IMR-90 (cell line): ENCODE data around the gene STX8. TPM values are rescaled to one million over a fixed set of nuclear protein-coding genes. Genes with fewer than 3 reads are reported as not detected.
"Not testable (repeated sequence)": the region's sequence is repeated elsewhere in the genome, so short reads cannot be mapped to it uniquely, and the experiment has no call there.

Source experiments
- ATAC-seq: fragments of 200-7000 bp; cut with Tn5 transposase; 2 replicates; pipeline ENCODE4 v1.9.1; 2020; ENCODE audit warnings: low read depth, mild to moderate bottlenecking, moderate library complexity
- BruUV-seq: library from RNA; stranded (reverse); fragments of 400-500 nt; replicated peaks from 2 replicates; lab custom pipeline; 2021; lab: Mats Ljungman, UMichigan
- CTCF ChIA-PET: fragments of 300-600 bp; formaldehyde crosslinking; extraction: SDS; loops from one replicate; lab custom pipeline; 2021; ENCODE audit warnings: antibody characterized with exemption; lab: Yijun Ruan, JAX
- POLR2A ChIA-PET: fragments of 300-600 bp; sonication (Branson Sonifier 250); formaldehyde crosslinking; loops from one replicate; lab custom pipeline; 2022; ENCODE audit warnings: antibody characterized with exemption; ENCODE audit not compliant: unreplicated experiment; lab: Charles Lee
- DNase-seq: peaks from one replicate; pipeline ENCODE4 v3.0.0; 2013
- H2AFZ ChIP-seq: replicated peaks from 2 replicates; pipeline ENCODE3; 2013; ENCODE audit warnings: low read length, mild to moderate bottlenecking; ENCODE audit not compliant: poor library complexity
- H2AK5ac ChIP-seq: 2 replicates; pipeline ENCODE4 v1.6.1; 2013; ENCODE audit warnings: low read depth, low read length, inconsistent platforms
- H2AK9ac ChIP-seq: replicated peaks from 2 replicates; pipeline ENCODE3; 2013; ENCODE audit warnings: mild to moderate bottlenecking, low read depth, low read length, moderate library complexity; ENCODE audit not compliant: poor library complexity
- H2BK120ac ChIP-seq: 2 replicates; pipeline ENCODE4 v1.6.1; 2013; ENCODE audit warnings: low read depth, low read length, inconsistent platforms
- H2BK15ac ChIP-seq: 3 replicates; pipeline ENCODE4 v1.6.1; 2013; ENCODE audit warnings: low read depth, low read length, inconsistent platforms
- H2BK20ac ChIP-seq: 2 replicates; pipeline ENCODE4 v1.6.1; 2013; ENCODE audit warnings: low read depth, mild to moderate bottlenecking, inconsistent platforms, low read length, moderate library complexity
- H2BK5ac ChIP-seq: 2 replicates; pipeline ENCODE4 v1.6.1; 2013; ENCODE audit warnings: mild to moderate bottlenecking, low read depth, low read length, inconsistent platforms; ENCODE audit not compliant: poor library complexity, severe bottlenecking
- H3K14ac ChIP-seq: replicated peaks from 2 replicates; pipeline ENCODE4 v1.6.1; 2013; ENCODE audit warnings: low read depth, low read length, inconsistent platforms
- H3K18ac ChIP-seq: 2 replicates; pipeline ENCODE4 v1.6.1; 2013; ENCODE audit warnings: low read depth, low read length, control low read depth
- H3K23ac ChIP-seq: 2 replicates; pipeline ENCODE4 v1.6.1; 2013; ENCODE audit warnings: low read depth, low read length, inconsistent platforms
- H3K27ac ChIP-seq: 2 replicates; pipeline ENCODE4 v1.5.1; 2013; ENCODE audit warnings: mild to moderate bottlenecking, control low read depth, low read length; ENCODE audit not compliant: insufficient read depth
- H3K27me3 ChIP-seq: 2 replicates; pipeline ENCODE4 v1.6.1; 2013; ENCODE audit warnings: low read length; ENCODE audit not compliant: control insufficient read depth, insufficient read depth
- H3K36me3 ChIP-seq: 2 replicates; pipeline ENCODE4 v1.6.1; 2013; ENCODE audit warnings: low read length, mixed read lengths; ENCODE audit not compliant: control insufficient read depth, insufficient read depth
- H3K4ac ChIP-seq: 2 replicates; pipeline ENCODE4 v1.6.1; 2013; ENCODE audit warnings: low read depth, low read length, inconsistent platforms
- H3K4me1 ChIP-seq: 2 replicates; pipeline ENCODE4 v1.6.1; 2013; ENCODE audit warnings: low read length, mixed read lengths; ENCODE audit not compliant: control insufficient read depth, insufficient read depth
- H3K4me2 ChIP-seq: 2 replicates; pipeline ENCODE4 v1.6.1; 2013; ENCODE audit warnings: low read depth, mild to moderate bottlenecking, control low read depth, low read length, moderate library complexity
- H3K4me3 ChIP-seq: 2 replicates; pipeline ENCODE4 v1.5.1; 2013; ENCODE audit warnings: low read depth, mild to moderate bottlenecking, control low read depth, low read length, moderate library complexity; ENCODE audit not compliant: insufficient read depth
- H3K56ac ChIP-seq: 2 replicates; pipeline ENCODE4 v1.6.1; 2013; ENCODE audit warnings: low read length, inconsistent platforms; ENCODE audit not compliant: insufficient read depth; ENCODE audit errors: extremely low read depth
- H3K79me1 ChIP-seq, 2 experiments: 2 replicates each; pipeline ENCODE4 v1.6.1; 2013; ENCODE audit warnings: low read length in 2 of 2, inconsistent platforms in 1 of 2, low read depth in 1 of 2
- H3K9ac ChIP-seq: 2 replicates; pipeline ENCODE4 v1.6.1; 2013; ENCODE audit warnings: low read depth, low read length, control low read depth
- H3K9me1 ChIP-seq: 2 replicates; pipeline ENCODE4 v1.6.1; 2013; ENCODE audit warnings: low read length, inconsistent platforms; ENCODE audit not compliant: insufficient read depth
- H3K9me3 ChIP-seq: 2 replicates; pipeline ENCODE4 v1.6.1; 2013; ENCODE audit warnings: low read length; ENCODE audit not compliant: control insufficient read depth, insufficient read depth
- H4K20me1 ChIP-seq: 2 replicates; pipeline ENCODE4 v1.6.1; 2013; ENCODE audit warnings: low read length, inconsistent platforms; ENCODE audit not compliant: insufficient read depth
- H4K5ac ChIP-seq: 2 replicates; pipeline ENCODE4 v1.6.1; 2013; ENCODE audit warnings: mild to moderate bottlenecking, low read depth, low read length, control low read depth
- H4K8ac ChIP-seq, 2 experiments: 2 replicates each; pipeline ENCODE4 v1.6.1; 2013; ENCODE audit warnings: low read depth in 2 of 2, low read length in 2 of 2, control low read depth in 1 of 2, inconsistent platforms in 1 of 2
- H4K91ac ChIP-seq: 2 replicates; pipeline ENCODE4 v1.6.1; 2013; ENCODE audit warnings: low read depth, low read length, inconsistent platforms; ENCODE audit not compliant: insufficient read depth
- CEBPB ChIP-seq: IDR thresholded peaks from 2 replicates; pipeline ENCODE4 v1.6.1; 2012; ENCODE audit warnings: low read depth, low read length, improper control_type of control experiment
- MAFK ChIP-seq: IDR thresholded peaks from 2 replicates; pipeline ENCODE4 v1.6.1; 2012; ENCODE audit warnings: low read depth, low read length, improper control_type of control experiment
- NFE2L2 ChIP-seq: fragments of 150-350 bp; IDR thresholded peaks from 2 replicates; pipeline ENCODE4 v1.6.1; 2016; ENCODE audit warnings: low read depth, mild to moderate bottlenecking, low read length
- RAD21 ChIP-seq: IDR thresholded peaks from 2 replicates; pipeline ENCODE4 v1.6.1; 2012; ENCODE audit warnings: low read length, improper control_type of control experiment
- WGBS, 2 experiments: methylation state at CpG; one replicate each; pipeline versions ENCODE4 v1.1.5 to v1.1.7; 2013; ENCODE audit warnings: missing lambda C conversion rate in 2 of 2; ENCODE audit not compliant: insufficient read length in 1 of 2; ENCODE audit errors: extremely low coverage in 2 of 2; 5-methylcytosine and 5-hydroxymethylcytosine counted together
- dilution Hi-C: fragments of 300-500 bp; cut with HindIII; formaldehyde crosslinking; loops from one replicate; pipeline ENCODE4 v1.14.3; 2018; ENCODE audit warnings: low sequenced_read_pairs; ENCODE audit not compliant: unreplicated experiment
- in situ Hi-C: fragments of 300-500 bp; cut with MboI; formaldehyde crosslinking; loops from 3 replicates; pipeline ENCODE4 v1.14.3; 2019; ENCODE audit warnings: low sequenced_read_pairs, inconsistent platforms, mixed read lengths
- intact Hi-C: fragments of 100-400 bp; cut with micrococcal nuclease; formaldehyde crosslinking; loops from 2 replicates; pipeline ENCODE4 v1.10.0; 2022
- polyA plus RNA-seq, 3 experiments: library from polyadenylated mRNA; depleted of rRNA; stranded (reverse); fragments of >200 nt; gene quantifications; 2 replicates each; pipeline ENCODE4 v1.2.3, GENCODE V29; 2012; ENCODE audit warnings: low replicate concordance in 1 of 3
- total RNA-seq: library from RNA; depleted of rRNA; stranded (reverse); fragments of >200 nt; gene quantifications from 2 replicates; pipeline ENCODE4 v1.2.3, GENCODE V29; 2012
- TF ChIP-seq, protein P1 (sequence below): conservative IDR thresholded peaks from 2 replicates; pipeline ENCODE4 v1.5.1; 2012; ENCODE audit warnings: mild to moderate bottlenecking, low read depth, low read length, improper control_type of control experiment

Gene STX8
- total and polyA plus RNA-seq, 2 of the 4 experiments (the other 2 are of a cell fraction), result 26.5 to 47.0 TPM

- no TSS peak for BruUV-seq
These were observed 35.9 kb upstream of the STX8 start for GRCh38 chr17:9611557-9611956.

DNA sequence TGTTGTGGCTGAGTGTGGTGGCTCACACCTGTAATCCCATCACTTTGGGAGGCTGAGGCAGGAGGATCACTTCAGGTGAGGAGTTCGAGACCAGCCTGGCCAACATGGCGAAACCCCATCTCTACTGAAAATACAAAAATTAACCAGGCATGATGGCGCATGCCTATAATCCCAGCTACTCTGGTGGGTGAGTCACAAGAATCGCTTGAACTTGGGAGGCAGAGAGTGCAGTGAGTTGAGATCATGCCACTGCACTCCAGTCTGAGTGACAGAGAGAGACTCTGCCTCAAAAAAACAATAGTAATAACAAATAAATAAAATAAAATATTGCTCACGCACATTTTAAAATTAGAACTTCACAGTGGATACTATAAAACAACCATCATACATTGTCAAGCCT is 31.4 kb upstream of the STX8 start:
- H4K5ac ChIP-seq, H3K27me3 ChIP-seq, H3K9me1 ChIP-seq, DNase-seq, in situ Hi-C loops, H4K20me1 ChIP-seq, H2BK15ac ChIP-seq, H3K27ac ChIP-seq, H4K91ac ChIP-seq, H3K9ac ChIP-seq, H3K4ac ChIP-seq, H3K4me2 ChIP-seq, BruUV-seq, H3K9me3 ChIP-seq, H3K4me1 ChIP-seq, intact Hi-C loops, H3K18ac ChIP-seq, H3K14ac ChIP-seq, H3K79me1 ChIP-seq, H2BK5ac ChIP-seq, H2AK9ac ChIP-seq, H3K36me3 ChIP-seq, H2BK20ac ChIP-seq, dilution Hi-C loops, H3K4me3 ChIP-seq, H2AK5ac ChIP-seq, H4K8ac ChIP-seq, ATAC-seq, H2AFZ ChIP-seq, H3K23ac ChIP-seq, POLR2A ChIA-PET, H2BK120ac ChIP-seq, H3K56ac ChIP-seq: not testable (repeated sequence)
- CTCF ChIA-PET, result interaction anchor here (0.6 kb wide), 1 partner anchor 179 kb away, joined by 3 read pairs; no protein-coding TSS in a partner anchor
- no CpG with 5 or more reads among the region's 5 CpGs for WGBS, 2 experiments

More at GRCh38 chr17:9611557-9611956, 35.9 kb upstream of the STX8 start:
- Histone ChIP-seq H2BK15ac (no peak overlapping the region), H3K79me1 (no peaks in the 10 kb centered on the region), H2AK5ac (no peak overlapping the region), H3K9ac (no peak overlapping the region), H4K5ac (no peak overlapping the region), H3K9me1 (no peaks in the 10 kb centered on the region), H3K23ac (no peak overlapping the region), H4K91ac (no peak overlapping the region), H3K4me2 (no peak overlapping the region), H3K9me3 (no peaks in the 10 kb centered on the region), H3K4me3 (no peak overlapping the region), H3K27ac (no peak overlapping the region), H2BK20ac (no peak overlapping the region), H4K8ac (no peak overlapping the region), H2AFZ (no peak overlapping the region), H2BK5ac (no peak overlapping the region), H3K14ac (no peak overlapping the region), H3K4ac (no peak overlapping the region), H3K56ac (no peak overlapping the region), H2BK120ac (no peak overlapping the region), H4K20me1 (no peaks in the 10 kb centered on the region), H2AK9ac (no peak overlapping the region), H3K27me3 (no peaks in the 10 kb centered on the region), H3K36me3 (no peaks in the 10 kb centered on the region), H3K4me1 (no peaks in the 10 kb centered on the region), H3K18ac (no peak overlapping the region)
- in situ Hi-C loops (no loop called here), dilution Hi-C loops (no loop called here), intact Hi-C loops (no loop called here)
- CTCF ChIA-PET, result no interaction called here
- POLR2A ChIA-PET, result no interaction called here
- WGBS, 2 experiments, result no CpG with 5 or more reads among the region's 2 CpGs
- DNase-seq, result no peak
- TF ChIP-seq RAD21 (no peak), MAFK (no peak), CEBPB (no peak), NFE2L2 (no peak)
- TF ChIP-seq, protein P1, sequence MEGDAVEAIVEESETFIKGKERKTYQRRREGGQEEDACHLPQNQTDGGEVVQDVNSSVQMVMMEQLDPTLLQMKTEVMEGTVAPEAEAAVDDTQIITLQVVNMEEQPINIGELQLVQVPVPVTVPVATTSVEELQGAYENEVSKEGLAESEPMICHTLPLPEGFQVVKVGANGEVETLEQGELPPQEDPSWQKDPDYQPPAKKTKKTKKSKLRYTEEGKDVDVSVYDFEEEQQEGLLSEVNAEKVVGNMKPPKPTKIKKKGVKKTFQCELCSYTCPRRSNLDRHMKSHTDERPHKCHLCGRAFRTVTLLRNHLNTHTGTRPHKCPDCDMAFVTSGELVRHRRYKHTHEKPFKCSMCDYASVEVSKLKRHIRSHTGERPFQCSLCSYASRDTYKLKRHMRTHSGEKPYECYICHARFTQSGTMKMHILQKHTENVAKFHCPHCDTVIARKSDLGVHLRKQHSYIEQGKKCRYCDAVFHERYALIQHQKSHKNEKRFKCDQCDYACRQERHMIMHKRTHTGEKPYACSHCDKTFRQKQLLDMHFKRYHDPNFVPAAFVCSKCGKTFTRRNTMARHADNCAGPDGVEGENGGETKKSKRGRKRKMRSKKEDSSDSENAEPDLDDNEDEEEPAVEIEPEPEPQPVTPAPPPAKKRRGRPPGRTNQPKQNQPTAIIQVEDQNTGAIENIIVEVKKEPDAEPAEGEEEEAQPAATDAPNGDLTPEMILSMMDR, result no peak
- ATAC-seq, result no peak
